Measurements from ENCODE around the gene AHRR.

- TF ChIP-seq SIN3A (IDR thresholded peaks at IDR 0.05; ENCODE audit: borderline replicate concordance, insufficient read depth, low read length) (no peak), POLR2AphosphoS5 (IDR thresholded peaks at IDR 0.05; ENCODE audit: low read depth, low read length) (no peak)
- TF ChIP-seq, protein P1, sequence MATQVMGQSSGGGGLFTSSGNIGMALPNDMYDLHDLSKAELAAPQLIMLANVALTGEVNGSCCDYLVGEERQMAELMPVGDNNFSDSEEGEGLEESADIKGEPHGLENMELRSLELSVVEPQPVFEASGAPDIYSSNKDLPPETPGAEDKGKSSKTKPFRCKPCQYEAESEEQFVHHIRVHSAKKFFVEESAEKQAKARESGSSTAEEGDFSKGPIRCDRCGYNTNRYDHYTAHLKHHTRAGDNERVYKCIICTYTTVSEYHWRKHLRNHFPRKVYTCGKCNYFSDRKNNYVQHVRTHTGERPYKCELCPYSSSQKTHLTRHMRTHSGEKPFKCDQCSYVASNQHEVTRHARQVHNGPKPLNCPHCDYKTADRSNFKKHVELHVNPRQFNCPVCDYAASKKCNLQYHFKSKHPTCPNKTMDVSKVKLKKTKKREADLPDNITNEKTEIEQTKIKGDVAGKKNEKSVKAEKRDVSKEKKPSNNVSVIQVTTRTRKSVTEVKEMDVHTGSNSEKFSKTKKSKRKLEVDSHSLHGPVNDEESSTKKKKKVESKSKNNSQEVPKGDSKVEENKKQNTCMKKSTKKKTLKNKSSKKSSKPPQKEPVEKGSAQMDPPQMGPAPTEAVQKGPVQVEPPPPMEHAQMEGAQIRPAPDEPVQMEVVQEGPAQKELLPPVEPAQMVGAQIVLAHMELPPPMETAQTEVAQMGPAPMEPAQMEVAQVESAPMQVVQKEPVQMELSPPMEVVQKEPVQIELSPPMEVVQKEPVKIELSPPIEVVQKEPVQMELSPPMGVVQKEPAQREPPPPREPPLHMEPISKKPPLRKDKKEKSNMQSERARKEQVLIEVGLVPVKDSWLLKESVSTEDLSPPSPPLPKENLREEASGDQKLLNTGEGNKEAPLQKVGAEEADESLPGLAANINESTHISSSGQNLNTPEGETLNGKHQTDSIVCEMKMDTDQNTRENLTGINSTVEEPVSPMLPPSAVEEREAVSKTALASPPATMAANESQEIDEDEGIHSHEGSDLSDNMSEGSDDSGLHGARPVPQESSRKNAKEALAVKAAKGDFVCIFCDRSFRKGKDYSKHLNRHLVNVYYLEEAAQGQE (IDR thresholded peaks at IDR 0.05; ENCODE audit: insufficient read depth in 1 of 2, low read depth in 2 of 2, low read length in 2 of 2), result no peak
Observed at GRCh38 chr5:344668-345067, 23.2 kb downstream of the AHRR start.

Measured in PFSK-1 (cell line).